ENCODE results near the gene RIPOR3. TPM values are rescaled to one million over a fixed set of nuclear protein-coding genes. Genes with fewer than 3 reads are reported as not detected.

Gene RIPOR3
- total RNA-seq, 4 donors from 2014 or later = 1.3 to 9.7 (median 3.3) TPM

- no peak for DNase-seq
- Histone ChIP-seq H3K36me3 (no peaks in the 10 kb centered on the region), H3K27ac (no peak overlapping the region), H3K9me3 (no peaks in the 10 kb centered on the region), H3K4me3 (no peak overlapping the region), H3K27me3 (peaks cover 0 to 66% (median 0%) of the 10 kb centered on the region in 4 donors), H3K4me1 (peaks cover 0 to 23% (median 6%) of the 10 kb centered on the region in 3 donors)
- TF ChIP-seq, protein P1, sequence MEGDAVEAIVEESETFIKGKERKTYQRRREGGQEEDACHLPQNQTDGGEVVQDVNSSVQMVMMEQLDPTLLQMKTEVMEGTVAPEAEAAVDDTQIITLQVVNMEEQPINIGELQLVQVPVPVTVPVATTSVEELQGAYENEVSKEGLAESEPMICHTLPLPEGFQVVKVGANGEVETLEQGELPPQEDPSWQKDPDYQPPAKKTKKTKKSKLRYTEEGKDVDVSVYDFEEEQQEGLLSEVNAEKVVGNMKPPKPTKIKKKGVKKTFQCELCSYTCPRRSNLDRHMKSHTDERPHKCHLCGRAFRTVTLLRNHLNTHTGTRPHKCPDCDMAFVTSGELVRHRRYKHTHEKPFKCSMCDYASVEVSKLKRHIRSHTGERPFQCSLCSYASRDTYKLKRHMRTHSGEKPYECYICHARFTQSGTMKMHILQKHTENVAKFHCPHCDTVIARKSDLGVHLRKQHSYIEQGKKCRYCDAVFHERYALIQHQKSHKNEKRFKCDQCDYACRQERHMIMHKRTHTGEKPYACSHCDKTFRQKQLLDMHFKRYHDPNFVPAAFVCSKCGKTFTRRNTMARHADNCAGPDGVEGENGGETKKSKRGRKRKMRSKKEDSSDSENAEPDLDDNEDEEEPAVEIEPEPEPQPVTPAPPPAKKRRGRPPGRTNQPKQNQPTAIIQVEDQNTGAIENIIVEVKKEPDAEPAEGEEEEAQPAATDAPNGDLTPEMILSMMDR (IDR thresholded peaks at IDR 0.05) = no peak
- no peak for TF ChIP-seq POLR2A (IDR thresholded peaks at IDR 0.05)
- intact Hi-C loops (cut with DNase I) = no loop called here
- 68 to 79% methylated on average over 7 to 11 of the region's 22 CpGs for WGBS, 2 donors
Observed at GRCh38 chr20:50597406-50597969, 93.9 kb downstream of the RIPOR3 start.

GRCh38 chr20:50596694-50597021 lies 94.7 kb downstream of the RIPOR3 start:
- peaks cover 0 to 31% (median 13%) of the 10 kb centered on the region in 3 donors for H3K4me1 ChIP-seq
- H3K27me3 ChIP-seq = peaks cover 0 to 57% (median 0%) of the 10 kb centered on the region in 4 donors
- no peaks in the 10 kb centered on the region for H3K36me3 ChIP-seq
- TF ChIP-seq, protein P1 (IDR thresholded peaks at IDR 0.05) = no peak
- no peak for TF ChIP-seq POLR2A (IDR thresholded peaks at IDR 0.05)
- intact Hi-C loops (cut with DNase I) = no loop called here
- no peak overlapping the region for H3K27ac ChIP-seq
- no peaks in the 10 kb centered on the region for H3K9me3 ChIP-seq
- no peak overlapping the region for H3K4me3 ChIP-seq
- no peak for DNase-seq
- 85 to 89% methylated on average over 10 to 11 of the region's 11 CpGs for WGBS, 2 donors

DNA sequence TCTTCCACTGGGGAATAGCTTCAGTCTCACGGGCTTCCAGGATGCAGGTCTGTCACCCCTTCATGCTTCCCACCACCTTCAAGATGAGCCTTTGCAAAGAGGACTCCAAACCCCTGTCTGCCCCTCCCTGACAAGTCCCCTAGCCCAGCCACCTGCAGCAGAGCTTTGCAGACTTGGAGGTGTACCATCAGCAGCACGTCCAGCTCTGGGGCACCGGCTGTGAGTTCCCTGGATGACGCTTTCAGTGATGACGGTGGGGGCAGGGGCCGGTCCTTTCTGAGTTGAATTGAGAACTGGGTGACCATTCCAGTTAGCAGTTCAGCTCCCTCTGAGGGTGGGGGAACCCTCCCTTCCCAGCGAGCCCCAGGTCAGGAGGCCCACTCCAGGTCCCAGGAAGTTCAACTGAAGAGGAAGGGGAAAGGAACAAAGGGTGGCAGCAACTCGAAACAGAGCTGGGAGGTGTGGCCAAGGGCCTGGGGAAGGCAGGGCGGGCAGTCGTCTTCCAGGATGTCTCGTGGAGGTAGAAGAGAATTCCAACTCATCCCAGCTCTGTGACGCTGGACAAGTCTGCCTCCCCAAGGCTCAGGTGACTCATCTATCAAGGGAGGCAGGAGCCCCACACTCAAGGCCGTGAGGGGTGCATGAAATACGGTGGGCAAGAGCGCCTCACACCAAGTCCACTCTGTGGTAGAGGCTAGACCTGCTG lies 95.2 kb downstream of the RIPOR3 start:
- Histone ChIP-seq H3K4me3 (no peak overlapping the region), H3K4me1 (peaks cover 0 to 33% (median 13%) of the 10 kb centered on the region in 3 donors), H3K9me3 (no peaks in the 10 kb centered on the region), H3K27me3 (peaks cover 0 to 55% (median 0%) of the 10 kb centered on the region in 4 donors), H3K36me3 (no peaks in the 10 kb centered on the region), H3K27ac (no peak overlapping the region)
- 32 to 42% methylated on average over 9 of the region's 15 CpGs for WGBS, 2 donors
- TF ChIP-seq POLR2A (IDR thresholded peaks at IDR 0.05) = no peak
- TF ChIP-seq, protein P1 (IDR thresholded peaks at IDR 0.05) = no peak
- intact Hi-C loops (cut with DNase I) = no loop called here
- no peak for DNase-seq

- H3K4me1 ChIP-seq = peaks cover 0 to 33% (median 13%) of the 10 kb centered on the region in 3 donors
- intact Hi-C loops (cut with DNase I) = no loop called here
Observed at GRCh38 chr20:50595433-50595895, 95.9 kb downstream of the RIPOR3 start.

More at GRCh38 chr20:50595433-50595895, 95.9 kb downstream of the RIPOR3 start:
- 27 to 45% methylated on average over 2 to 5 of the region's 6 CpGs for WGBS, 2 donors
- Histone ChIP-seq H3K27ac (no peak overlapping the region), H3K36me3 (peaks cover 0 to 3% (median 0%) of the 10 kb centered on the region in 3 donors), H3K27me3 (peaks cover 0 to 55% (median 0%) of the 10 kb centered on the region in 4 donors), H3K9me3 (no peaks in the 10 kb centered on the region), H3K4me3 (no peak overlapping the region)
- TF ChIP-seq, protein P1 (IDR thresholded peaks at IDR 0.05) = no peak
- TF ChIP-seq POLR2A (IDR thresholded peaks at IDR 0.05) = no peak
- DNase-seq = no peak
